Spleen (tissue), 7 donors: ENCODE data around the gene NARS2.

ENCODE experiments used
- POLR2AphosphoS5 ChIP-seq, 3 donors: sonication (generic); formaldehyde crosslinking; IDR thresholded peaks; one replicate each; pipeline ENCODE4 v1.5.1; 2017; ENCODE audit warnings: antibody characterized with exemption in 3 of 3
- TF ChIP-seq, protein P1 (sequence below), 11 experiments: fragments of 200-600 bp in 7 of 11; fragments of 450-650 bp in 4 of 11; sonication (generic) in 4 of 11; IDR thresholded peaks in 8 of 11; conservative IDR thresholded peaks in 3 of 11; 1 replicate in 7 of 11; 2 replicates in 4 of 11; pipeline versions ENCODE4 v1.4.0 to v1.8.0; 2016 to 2021; ENCODE audit warnings: antibody characterized with exemption in 11 of 11, inconsistent platforms in 4 of 11, mild to moderate bottlenecking in 1 of 11
- donor health status: DM: no; HTN: no; CAD: no; lungs with moderate emphysema.
- donor health status: DM: no; HTN: no; CAD: no.
- donor health status: DM: no; HTN: no; CAD: no.

DNA sequence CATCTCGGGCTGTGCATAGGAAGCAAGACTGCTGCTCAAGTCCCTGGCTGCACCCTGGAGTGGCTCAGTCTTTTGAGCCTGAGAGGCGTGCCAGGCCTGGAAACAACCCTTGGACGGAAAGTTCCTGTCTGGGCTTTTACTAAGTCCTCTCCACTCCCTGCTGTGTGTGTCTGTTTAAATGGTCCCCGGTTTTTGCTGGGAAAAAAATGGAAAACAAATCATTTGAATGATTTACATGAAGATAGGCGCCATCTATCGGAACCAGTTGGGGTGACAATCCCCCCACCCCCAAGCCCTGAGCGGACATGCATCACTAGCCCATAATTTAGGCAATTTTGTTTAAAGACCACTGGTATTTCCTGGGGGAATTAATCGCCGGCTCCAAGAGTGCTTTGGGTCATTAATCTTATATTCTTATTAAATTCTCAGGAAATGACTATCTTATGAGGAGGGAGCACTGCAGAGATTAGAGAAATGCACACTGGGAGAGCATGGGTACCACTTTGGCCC, 154.4 kb downstream of the NARS2 start:
- TF ChIP-seq, protein P1, sequence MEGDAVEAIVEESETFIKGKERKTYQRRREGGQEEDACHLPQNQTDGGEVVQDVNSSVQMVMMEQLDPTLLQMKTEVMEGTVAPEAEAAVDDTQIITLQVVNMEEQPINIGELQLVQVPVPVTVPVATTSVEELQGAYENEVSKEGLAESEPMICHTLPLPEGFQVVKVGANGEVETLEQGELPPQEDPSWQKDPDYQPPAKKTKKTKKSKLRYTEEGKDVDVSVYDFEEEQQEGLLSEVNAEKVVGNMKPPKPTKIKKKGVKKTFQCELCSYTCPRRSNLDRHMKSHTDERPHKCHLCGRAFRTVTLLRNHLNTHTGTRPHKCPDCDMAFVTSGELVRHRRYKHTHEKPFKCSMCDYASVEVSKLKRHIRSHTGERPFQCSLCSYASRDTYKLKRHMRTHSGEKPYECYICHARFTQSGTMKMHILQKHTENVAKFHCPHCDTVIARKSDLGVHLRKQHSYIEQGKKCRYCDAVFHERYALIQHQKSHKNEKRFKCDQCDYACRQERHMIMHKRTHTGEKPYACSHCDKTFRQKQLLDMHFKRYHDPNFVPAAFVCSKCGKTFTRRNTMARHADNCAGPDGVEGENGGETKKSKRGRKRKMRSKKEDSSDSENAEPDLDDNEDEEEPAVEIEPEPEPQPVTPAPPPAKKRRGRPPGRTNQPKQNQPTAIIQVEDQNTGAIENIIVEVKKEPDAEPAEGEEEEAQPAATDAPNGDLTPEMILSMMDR (IDR thresholded peaks at IDR 0.05 in 8 of 11, conservative IDR thresholded peaks at IDR 0.05 in 3 of 11), result peak; percentile 27 to 86 (median 75)
- peak in 1 of 3 donors; percentile 3 for TF ChIP-seq POLR2AphosphoS5 (IDR thresholded peaks at IDR 0.05)
